ENCODE data around the gene BCL11B.

BCL11B gene

GRCh38 chr14:99146616-99147365 lies 125.2 kb downstream of the BCL11B start:
- CTCF ChIA-PET, result no interaction called here
- no peak overlapping the region for H3K4me3 ChIP-seq (ENCODE audit: control insufficient read depth in 1 of 7, extremely low read depth in 1 of 7, insufficient read depth in 4 of 7, low read depth in 2 of 7, low read length in 6 of 7)
- H3K27ac ChIP-seq (ENCODE audit: insufficient read depth in 1 of 2, low read depth in 1 of 2, low read length in 2 of 2, poor library complexity in 1 of 2, severe bottlenecking in 2 of 2), result no peak overlapping the region
- H3K4me1 ChIP-seq (ENCODE audit: control extremely low read depth in 1 of 4, control insufficient read depth in 4 of 4, insufficient read depth in 4 of 4, low read length in 3 of 4), result no peaks in the 10 kb centered on the region
- H3K27me3 ChIP-seq (replicated peaks in 2 of 5; ENCODE audit: control insufficient read depth in 4 of 5, insufficient read depth in 5 of 5, low read length in 4 of 5), result peaks cover 0 to 24% (median 2%) of the 10 kb centered on the region in 5 experiments
- DNase-seq, result no peak
- no peaks in the 10 kb centered on the region for H3K36me3 ChIP-seq (ENCODE audit: control insufficient read depth in 4 of 4, insufficient read depth in 4 of 4, low read length in 3 of 4)
- no peaks in the 10 kb centered on the region for H3K9me3 ChIP-seq (ENCODE audit: control extremely low read depth in 1 of 5, control insufficient read depth in 4 of 5, insufficient read depth in 2 of 5, low read depth in 1 of 5, low read length in 4 of 5)
- WGBS (ENCODE audit: insufficient coverage), result 83% methylated on average over 27 of the region's 27 CpGs
- POLR2A ChIA-PET, result no interaction called here

- Histone ChIP-seq H3K9me3 (ENCODE audit: control extremely low read depth in 1 of 5, control insufficient read depth in 4 of 5, insufficient read depth in 2 of 5, low read depth in 1 of 5, low read length in 4 of 5) (no peaks in the 10 kb centered on the region), H3K27me3 (replicated peaks in 2 of 5; ENCODE audit: control insufficient read depth in 4 of 5, insufficient read depth in 5 of 5, low read length in 4 of 5) (peaks cover 0 to 18% (median 2%) of the 10 kb centered on the region in 5 experiments), H3K4me1 (ENCODE audit: control extremely low read depth in 1 of 4, control insufficient read depth in 4 of 4, insufficient read depth in 4 of 4, low read length in 3 of 4) (no peaks in the 10 kb centered on the region), H3K4me3 (ENCODE audit: control insufficient read depth in 1 of 7, extremely low read depth in 1 of 7, insufficient read depth in 4 of 7, low read depth in 2 of 7, low read length in 6 of 7) (no peak overlapping the region), H3K27ac (ENCODE audit: insufficient read depth in 1 of 2, low read depth in 1 of 2, low read length in 2 of 2, poor library complexity in 1 of 2, severe bottlenecking in 2 of 2) (no peak overlapping the region), H3K36me3 (ENCODE audit: control insufficient read depth in 4 of 4, insufficient read depth in 4 of 4, low read length in 3 of 4) (no peaks in the 10 kb centered on the region)
- CTCF ChIA-PET, result no interaction called here
- POLR2A ChIA-PET, result no interaction called here
- DNase-seq, result no peak
- WGBS (ENCODE audit: insufficient coverage), result 93% methylated on average over 4 of the region's 4 CpGs
These were observed 126.7 kb downstream of the BCL11B start for GRCh38 chr14:99145307-99145706.

GRCh38 chr14:99143793-99144192 lies 128.2 kb downstream of the BCL11B start:
- Histone ChIP-seq H3K4me3 (ENCODE audit: control insufficient read depth in 1 of 7, extremely low read depth in 1 of 7, insufficient read depth in 4 of 7, low read depth in 2 of 7, low read length in 6 of 7) (no peak overlapping the region), H3K4me1 (ENCODE audit: control extremely low read depth in 1 of 4, control insufficient read depth in 4 of 4, insufficient read depth in 4 of 4, low read length in 3 of 4) (no peaks in the 10 kb centered on the region), H3K36me3 (ENCODE audit: control insufficient read depth in 4 of 4, insufficient read depth in 4 of 4, low read length in 3 of 4) (no peaks in the 10 kb centered on the region), H3K27ac (ENCODE audit: insufficient read depth in 1 of 2, low read depth in 1 of 2, low read length in 2 of 2, poor library complexity in 1 of 2, severe bottlenecking in 2 of 2) (no peak overlapping the region), H3K9me3 (ENCODE audit: control extremely low read depth in 1 of 5, control insufficient read depth in 4 of 5, insufficient read depth in 2 of 5, low read depth in 1 of 5, low read length in 4 of 5) (no peaks in the 10 kb centered on the region), H3K27me3 (replicated peaks in 2 of 5; ENCODE audit: control insufficient read depth in 4 of 5, insufficient read depth in 5 of 5, low read length in 4 of 5) (peaks cover 0 to 18% (median 2%) of the 10 kb centered on the region in 5 experiments)
- WGBS (ENCODE audit: insufficient coverage), result 56% methylated on average over 3 of the region's 4 CpGs
- CTCF ChIA-PET, result no interaction called here
- no peak for DNase-seq
- POLR2A ChIA-PET, result no interaction called here

GRCh38 chr14:99143126-99143525 lies 128.9 kb downstream of the BCL11B start:
- no peak for DNase-seq
- 73% methylated on average over 2 of the region's 2 CpGs for WGBS (ENCODE audit: insufficient coverage)
- Histone ChIP-seq H3K36me3 (ENCODE audit: control insufficient read depth in 4 of 4, insufficient read depth in 4 of 4, low read length in 3 of 4) (no peaks in the 10 kb centered on the region), H3K27ac (ENCODE audit: insufficient read depth in 1 of 2, low read depth in 1 of 2, low read length in 2 of 2, poor library complexity in 1 of 2, severe bottlenecking in 2 of 2) (no peak overlapping the region), H3K4me1 (ENCODE audit: control extremely low read depth in 1 of 4, control insufficient read depth in 4 of 4, insufficient read depth in 4 of 4, low read length in 3 of 4) (no peaks in the 10 kb centered on the region), H3K9me3 (ENCODE audit: control extremely low read depth in 1 of 5, control insufficient read depth in 4 of 5, insufficient read depth in 2 of 5, low read depth in 1 of 5, low read length in 4 of 5) (no peaks in the 10 kb centered on the region), H3K4me3 (ENCODE audit: control insufficient read depth in 1 of 7, extremely low read depth in 1 of 7, insufficient read depth in 4 of 7, low read depth in 2 of 7, low read length in 6 of 7) (no peak overlapping the region), H3K27me3 (replicated peaks in 2 of 5; ENCODE audit: control insufficient read depth in 4 of 5, insufficient read depth in 5 of 5, low read length in 4 of 5) (peaks cover 0 to 16% (median 2%) of the 10 kb centered on the region in 5 experiments)
- ChIA-PET CTCF (no interaction called here), POLR2A (no interaction called here)

- WGBS (ENCODE audit: insufficient coverage), result 93% methylated on average over 7 of the region's 7 CpGs
- CTCF ChIA-PET, result no interaction called here
- H3K4me1 ChIP-seq (ENCODE audit: control extremely low read depth in 1 of 4, control insufficient read depth in 4 of 4, insufficient read depth in 4 of 4, low read length in 3 of 4), result no peaks in the 10 kb centered on the region
- H3K27ac ChIP-seq (ENCODE audit: insufficient read depth in 1 of 2, low read depth in 1 of 2, low read length in 2 of 2, poor library complexity in 1 of 2, severe bottlenecking in 2 of 2), result no peak overlapping the region
- no peak overlapping the region for H3K4me3 ChIP-seq (ENCODE audit: control insufficient read depth in 1 of 7, extremely low read depth in 1 of 7, insufficient read depth in 4 of 7, low read depth in 2 of 7, low read length in 6 of 7)
- H3K36me3 ChIP-seq (ENCODE audit: control insufficient read depth in 4 of 4, insufficient read depth in 4 of 4, low read length in 3 of 4), result no peaks in the 10 kb centered on the region
- POLR2A ChIA-PET, result no interaction called here
- H3K27me3 ChIP-seq (replicated peaks in 2 of 5; ENCODE audit: control insufficient read depth in 4 of 5, insufficient read depth in 5 of 5, low read length in 4 of 5), result peaks cover 0 to 8% (median 0%) of the 10 kb centered on the region in 5 experiments
- DNase-seq, result no peak
- no peaks in the 10 kb centered on the region for H3K9me3 ChIP-seq (ENCODE audit: control extremely low read depth in 1 of 5, control insufficient read depth in 4 of 5, insufficient read depth in 2 of 5, low read depth in 1 of 5, low read length in 4 of 5)
These were observed 130.8 kb downstream of the BCL11B start for GRCh38 chr14:99141236-99141635.

GRCh38 chr14:99138999-99139865 lies 132.8 kb downstream of the BCL11B start:
- no peak for DNase-seq
- Histone ChIP-seq H3K4me1 (ENCODE audit: control extremely low read depth in 1 of 4, control insufficient read depth in 4 of 4, insufficient read depth in 4 of 4, low read length in 3 of 4) (no peaks in the 10 kb centered on the region), H3K36me3 (ENCODE audit: control insufficient read depth in 4 of 4, insufficient read depth in 4 of 4, low read length in 3 of 4) (no peaks in the 10 kb centered on the region), H3K4me3 (ENCODE audit: control insufficient read depth in 1 of 7, extremely low read depth in 1 of 7, insufficient read depth in 4 of 7, low read depth in 2 of 7, low read length in 6 of 7) (no peak overlapping the region), H3K27ac (ENCODE audit: insufficient read depth in 1 of 2, low read depth in 1 of 2, low read length in 2 of 2, poor library complexity in 1 of 2, severe bottlenecking in 2 of 2) (no peak overlapping the region), H3K27me3 (replicated peaks in 2 of 5; ENCODE audit: control insufficient read depth in 4 of 5, insufficient read depth in 5 of 5, low read length in 4 of 5) (peaks cover 0 to 6% (median 0%) of the 10 kb centered on the region in 5 experiments), H3K9me3 (ENCODE audit: control extremely low read depth in 1 of 5, control insufficient read depth in 4 of 5, insufficient read depth in 2 of 5, low read depth in 1 of 5, low read length in 4 of 5) (no peaks in the 10 kb centered on the region)
- POLR2A ChIA-PET, result no interaction called here
- CTCF ChIA-PET, result no interaction called here
- WGBS (ENCODE audit: insufficient coverage), result 94% methylated on average over 15 of the region's 16 CpGs

- Histone ChIP-seq H3K4me3 (ENCODE audit: control insufficient read depth in 1 of 7, extremely low read depth in 1 of 7, insufficient read depth in 4 of 7, low read depth in 2 of 7, low read length in 6 of 7) (no peak overlapping the region), H3K4me1 (ENCODE audit: control extremely low read depth in 1 of 4, control insufficient read depth in 4 of 4, insufficient read depth in 4 of 4, low read length in 3 of 4) (no peaks in the 10 kb centered on the region), H3K36me3 (ENCODE audit: control insufficient read depth in 4 of 4, insufficient read depth in 4 of 4, low read length in 3 of 4) (no peaks in the 10 kb centered on the region), H3K27ac (ENCODE audit: insufficient read depth in 1 of 2, low read depth in 1 of 2, low read length in 2 of 2, poor library complexity in 1 of 2, severe bottlenecking in 2 of 2) (no peak overlapping the region), H3K27me3 (replicated peaks in 2 of 5; ENCODE audit: control insufficient read depth in 4 of 5, insufficient read depth in 5 of 5, low read length in 4 of 5) (peaks cover 0 to 8% (median 0%) of the 10 kb centered on the region in 5 experiments), H3K9me3 (ENCODE audit: control extremely low read depth in 1 of 5, control insufficient read depth in 4 of 5, insufficient read depth in 2 of 5, low read depth in 1 of 5, low read length in 4 of 5) (no peaks in the 10 kb centered on the region)
- CTCF ChIA-PET, result no interaction called here
- POLR2A ChIA-PET, result no interaction called here
- no peak for DNase-seq
- WGBS (ENCODE audit: insufficient coverage), result 76% methylated on average over 7 of the region's 8 CpGs
These were observed 134.0 kb downstream of the BCL11B start for GRCh38 chr14:99137913-99138571.
